Stimulated activated CD4-positive, alpha-beta T cell treated with anti-CD3 and anti-CD28 coated beads, Interleukin-1b, Interleukin-23, amount 100 ng/mL, for 1 hour (primary cell): ENCODE results near the gene AGL.
"Not testable (repeated sequence)": the region's sequence is repeated elsewhere in the genome, so short reads cannot be mapped to it uniquely, and the experiment has no call there.

Experiments used
- DNase-seq, 2 donors: peaks; one replicate each; pipeline ENCODE4 v3.0.0-alpha.2; 2020; ENCODE audit warnings: low read depth in 2 of 2

Gene AGL

GRCh38 chr1:99943223-99943794 is 93.1 kb downstream of the AGL start:
- no peak for DNase-seq

GRCh38 chr1:99944192-99944591 is 94.0 kb downstream of the AGL start:
- DNase-seq = no peak

GRCh38 chr1:99945174-99945573 is 95.0 kb downstream of the AGL start:
- no peak for DNase-seq

GRCh38 chr1:99950486-99950885 is 100.3 kb downstream of the AGL start:
- no peak for DNase-seq

GRCh38 chr1:99952522-99952921 is 102.4 kb downstream of the AGL start:
- DNase-seq = no peak

- no peak for DNase-seq
Measured at GRCh38 chr1:99955375-99955774, 105.2 kb downstream of the AGL start.

GRCh38 chr1:99956755-99957154 is 106.6 kb downstream of the AGL start:
- DNase-seq = no peak

GRCh38 chr1:99957818-99958217 is 107.7 kb downstream of the AGL start:
- DNase-seq = no peak

GRCh38 chr1:99959189-99959705 is 109.1 kb downstream of the AGL start:
- not testable (repeated sequence) for DNase-seq

GRCh38 chr1:99960260-99960659 is 110.1 kb downstream of the AGL start:
- DNase-seq = not testable (repeated sequence)

GRCh38 chr1:99963041-99963795 is 113.1 kb downstream of the AGL start:
- no peak for DNase-seq

- no peak for DNase-seq
Measured at GRCh38 chr1:99964806-99965205, 114.6 kb downstream of the AGL start.

- DNase-seq = no peak
Measured at GRCh38 chr1:99965646-99966375, 115.7 kb downstream of the AGL start.

GRCh38 chr1:99968214-99968613 is 118.1 kb downstream of the AGL start:
- DNase-seq = no peak

GRCh38 chr1:99969260-99969728 is 119.1 kb downstream of the AGL start:
- DNase-seq = no peak

GRCh38 chr1:99969729-99970621 is 119.8 kb downstream of the AGL start, which contains the start of gene SLC35A3:
Gene SLC35A3, plus strand, starts transcription at chr1:99969996. Its CDS starts 23,559 bp downstream, at chr1:99993555.
- DNase-seq = peak; percentile 37 to 65

- DNase-seq = no peak
Measured at GRCh38 chr1:99970713-99971255, 120.6 kb downstream of the AGL start.

GRCh38 chr1:99972066-99972465 is 121.9 kb downstream of the AGL start:
- not testable (repeated sequence) for DNase-seq
